Activated gamma-delta T cell treated with anti-CD3 and anti-CD28 coated beads, Interleukin-2, amount 50 U/mL, for 16 hours (primary cell): Measurements from ENCODE around the gene TMEM209.
"Not testable (repeated sequence)": the region's sequence is repeated elsewhere in the genome, so short reads cannot be mapped to it uniquely, and the experiment has no call there.

ENCODE experiments used
- DNase-seq: peaks from one replicate; pipeline ENCODE4 v3.0.0-alpha.2; 2020; ENCODE audit warnings: low read depth

The TMEM209 gene

GRCh38 chr7:130162196-130162595, 43.0 kb downstream of the TMEM209 start:
- no peak for DNase-seq

GRCh38 chr7:130160455-130160854, 44.8 kb downstream of the TMEM209 start:
- no peak for DNase-seq

GRCh38 chr7:130160023-130160422, 45.2 kb downstream of the TMEM209 start:
- no peak for DNase-seq

GRCh38 chr7:130157700-130158099, 47.5 kb downstream of the TMEM209 start:
- no peak for DNase-seq

- DNase-seq = no peak
These were observed 49.1 kb downstream of the TMEM209 start for GRCh38 chr7:130156140-130156539.

- no peak for DNase-seq
These were observed 50.5 kb downstream of the TMEM209 start for GRCh38 chr7:130154501-130155317.

- DNase-seq = no peak
These were observed 51.1 kb downstream of the TMEM209 start for GRCh38 chr7:130154131-130154500.

- no peak for DNase-seq
These were observed 51.8 kb downstream of the TMEM209 start for GRCh38 chr7:130153211-130153908.

GRCh38 chr7:130152493-130153210, 52.6 kb downstream of the TMEM209 start:
- DNase-seq = no peak

- peak; percentile 21 for DNase-seq
These were observed 53.4 kb downstream of the TMEM209 start for GRCh38 chr7:130151591-130152492.

GRCh38 chr7:130150587-130150986, 54.6 kb downstream of the TMEM209 start:
- no peak for DNase-seq

GRCh38 chr7:130149281-130150139, 55.7 kb downstream of the TMEM209 start:
- DNase-seq = no peak

GRCh38 chr7:130148561-130148960, 56.6 kb downstream of the TMEM209 start:
- no peak for DNase-seq

GRCh38 chr7:130147710-130148325, 57.4 kb downstream of the TMEM209 start:
- no peak for DNase-seq

GRCh38 chr7:130146693-130147405, 58.4 kb downstream of the TMEM209 start:
- no peak for DNase-seq

- not testable (repeated sequence) for DNase-seq
These were observed 59.1 kb downstream of the TMEM209 start for GRCh38 chr7:130146142-130146541.

- DNase-seq = no peak
These were observed 59.6 kb downstream of the TMEM209 start for GRCh38 chr7:130145424-130146100.

GRCh38 chr7:130144312-130145171, 60.7 kb downstream of the TMEM209 start:
- no peak for DNase-seq
